MM.1S (cell line): ENCODE measurements around the gene EMILIN3.

Experiments used
- DNase-seq: peaks from one replicate; pipeline ENCODE4 v3.0.0-alpha.2; 2015
- H2AFZ ChIP-seq: fragments of 300-600 bp; sonication (generic); 2 replicates; pipeline ENCODE4 v1.6.0; 2016; ENCODE audit warnings: antibody characterized with exemption, low read length
- H3F3A ChIP-seq: fragments of 300-600 bp; sonication (generic); 2 replicates; pipeline ENCODE4 v1.6.1; 2016; ENCODE audit warnings: mild to moderate bottlenecking, antibody characterized with exemption, low read length, moderate library complexity, mixed read lengths; ENCODE audit not compliant: insufficient read depth
- H3K27ac ChIP-seq: fragments of 300-600 bp; sonication (generic); 2 replicates; pipeline ENCODE4 v1.5.1; 2016; ENCODE audit warnings: mild to moderate bottlenecking, low read length
- H3K27me3 ChIP-seq: fragments of 300-600 bp; sonication (generic); replicated peaks from 2 replicates; pipeline ENCODE4 v1.6.0; 2016; ENCODE audit warnings: low read length; ENCODE audit not compliant: insufficient read depth
- H3K36me3 ChIP-seq: fragments of 300-600 bp; sonication (generic); replicated peaks from 2 replicates; pipeline ENCODE4 v1.6.1; 2016; ENCODE audit warnings: mild to moderate bottlenecking, low read length, mixed read lengths; ENCODE audit not compliant: insufficient read depth
- H3K4me1 ChIP-seq: fragments of 300-600 bp; sonication (generic); 2 replicates; pipeline ENCODE4 v1.6.1; 2016; ENCODE audit warnings: low read length, mixed read lengths
- H3K4me2 ChIP-seq: fragments of 300-600 bp; sonication (generic); 2 replicates; pipeline ENCODE4 v1.6.0; 2016; ENCODE audit warnings: low read depth, low read length
- H3K4me3 ChIP-seq: fragments of 300-600 bp; sonication (generic); 2 replicates; pipeline ENCODE4 v1.5.1; 2016; ENCODE audit warnings: low read length, mixed read lengths
- H3K79me2 ChIP-seq: fragments of 300-600 bp; sonication (generic); 2 replicates; pipeline ENCODE4 v1.6.1; 2016; ENCODE audit warnings: mixed run types, low read length, mixed read lengths
- H3K9ac ChIP-seq: fragments of 300-600 bp; sonication (generic); 2 replicates; pipeline ENCODE4 v1.6.1; 2016; ENCODE audit warnings: low read length, mixed read lengths
- H3K9me2 ChIP-seq: fragments of 300-600 bp; sonication (generic); replicated peaks from 2 replicates; pipeline ENCODE4 v1.6.1; 2016; ENCODE audit warnings: mild to moderate bottlenecking, low read length, mixed read lengths; ENCODE audit not compliant: insufficient read depth
- H3K9me3 ChIP-seq: fragments of 300-600 bp; sonication (generic); replicated peaks from 2 replicates; pipeline ENCODE4 v1.6.1; 2016; ENCODE audit warnings: mild to moderate bottlenecking, low read length, mixed read lengths; ENCODE audit not compliant: insufficient read depth
- H4K20me1 ChIP-seq: fragments of 300-600 bp; sonication (generic); 2 replicates; pipeline ENCODE4 v1.6.1; 2016; ENCODE audit warnings: mild to moderate bottlenecking, low read length, moderate library complexity, mixed read lengths; ENCODE audit not compliant: insufficient read depth
- EZH2 ChIP-seq: fragments of 300-600 bp; sonication (generic); optimal IDR thresholded peaks from 2 replicates; pipeline ENCODE3; 2017; ENCODE audit warnings: low read depth, mild to moderate bottlenecking, antibody characterized with exemption, low read length, mixed read lengths
- EZH2phosphoT487 ChIP-seq: fragments of 300-600 bp; sonication (generic); IDR thresholded peaks from 2 replicates; pipeline ENCODE4 v1.6.1; 2018; ENCODE audit warnings: antibody characterized with exemption, low read length
- TF ChIP-seq, protein P1 (sequence below): fragments of 300-600 bp; sonication (generic); IDR thresholded peaks from 2 replicates; pipeline ENCODE4 v1.5.1; 2016; ENCODE audit warnings: antibody characterized with exemption, low read length, mixed read lengths

Gene EMILIN3

GRCh38 chr20:41377275-41377674 lies 10.7 kb upstream of the EMILIN3 start:
- no peaks in the 10 kb centered on the region for H3K27me3 ChIP-seq
- no peaks in the 10 kb centered on the region for H3K79me2 ChIP-seq
- no peak for DNase-seq
- no peak overlapping the region for H3K4me3 ChIP-seq
- no peak overlapping the region for H3K27ac ChIP-seq
- no peaks in the 10 kb centered on the region for H3K9me3 ChIP-seq
- no peaks in the 10 kb centered on the region for H4K20me1 ChIP-seq
- no peaks in the 10 kb centered on the region for H3K9me2 ChIP-seq
- H3F3A ChIP-seq, result no peaks in the 10 kb centered on the region
- H2AFZ ChIP-seq, result no peak overlapping the region
- TF ChIP-seq, protein P1, sequence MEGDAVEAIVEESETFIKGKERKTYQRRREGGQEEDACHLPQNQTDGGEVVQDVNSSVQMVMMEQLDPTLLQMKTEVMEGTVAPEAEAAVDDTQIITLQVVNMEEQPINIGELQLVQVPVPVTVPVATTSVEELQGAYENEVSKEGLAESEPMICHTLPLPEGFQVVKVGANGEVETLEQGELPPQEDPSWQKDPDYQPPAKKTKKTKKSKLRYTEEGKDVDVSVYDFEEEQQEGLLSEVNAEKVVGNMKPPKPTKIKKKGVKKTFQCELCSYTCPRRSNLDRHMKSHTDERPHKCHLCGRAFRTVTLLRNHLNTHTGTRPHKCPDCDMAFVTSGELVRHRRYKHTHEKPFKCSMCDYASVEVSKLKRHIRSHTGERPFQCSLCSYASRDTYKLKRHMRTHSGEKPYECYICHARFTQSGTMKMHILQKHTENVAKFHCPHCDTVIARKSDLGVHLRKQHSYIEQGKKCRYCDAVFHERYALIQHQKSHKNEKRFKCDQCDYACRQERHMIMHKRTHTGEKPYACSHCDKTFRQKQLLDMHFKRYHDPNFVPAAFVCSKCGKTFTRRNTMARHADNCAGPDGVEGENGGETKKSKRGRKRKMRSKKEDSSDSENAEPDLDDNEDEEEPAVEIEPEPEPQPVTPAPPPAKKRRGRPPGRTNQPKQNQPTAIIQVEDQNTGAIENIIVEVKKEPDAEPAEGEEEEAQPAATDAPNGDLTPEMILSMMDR, result no peak
- TF ChIP-seq EZH2phosphoT487, result no peak
- H3K4me2 ChIP-seq, result no peak overlapping the region
- H3K4me1 ChIP-seq, result no peaks in the 10 kb centered on the region
- H3K9ac ChIP-seq, result no peak overlapping the region
- no peaks in the 10 kb centered on the region for H3K36me3 ChIP-seq

GRCh38 chr20:41376349-41376748 lies 9.7 kb upstream of the EMILIN3 start:
- no peak overlapping the region for H3K4me2 ChIP-seq
- no peaks in the 10 kb centered on the region for H3K9me3 ChIP-seq
- TF ChIP-seq EZH2phosphoT487 (no peak), EZH2 (no peak)
- TF ChIP-seq, protein P1, result no peak
- H3F3A ChIP-seq, result no peaks in the 10 kb centered on the region
- no peaks in the 10 kb centered on the region for H3K36me3 ChIP-seq
- no peaks in the 10 kb centered on the region for H4K20me1 ChIP-seq
- H3K4me1 ChIP-seq, result no peaks in the 10 kb centered on the region
- H3K9ac ChIP-seq, result no peak overlapping the region
- no peaks in the 10 kb centered on the region for H3K9me2 ChIP-seq
- no peaks in the 10 kb centered on the region for H3K79me2 ChIP-seq
- H3K27me3 ChIP-seq, result no peaks in the 10 kb centered on the region
- no peak overlapping the region for H3K27ac ChIP-seq
- no peak for DNase-seq
- no peak overlapping the region for H2AFZ ChIP-seq
- H3K4me3 ChIP-seq, result no peak overlapping the region

DNA sequence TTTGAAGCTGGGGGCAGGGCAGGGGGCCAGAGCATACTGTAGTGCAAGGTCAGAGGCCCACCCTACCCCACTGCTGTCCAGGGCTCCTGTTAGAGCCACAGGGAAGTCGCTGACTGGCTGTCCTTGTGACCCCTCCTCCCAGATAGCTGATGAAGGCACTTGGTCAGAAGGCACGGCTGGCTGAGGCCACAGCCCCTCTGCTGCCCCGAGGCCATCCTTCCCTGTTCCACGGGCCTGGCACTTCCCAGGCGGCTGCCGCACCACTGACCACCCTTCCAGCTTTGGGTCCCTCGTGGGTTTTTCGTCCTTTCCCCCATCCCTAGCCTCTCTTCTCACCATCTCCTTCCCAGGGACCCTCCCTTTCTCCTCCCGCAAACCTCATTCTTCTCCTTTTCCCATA lies 9.2 kb upstream of the EMILIN3 start:
- Histone ChIP-seq H3K79me2 (no peaks in the 10 kb centered on the region), H3K36me3 (no peaks in the 10 kb centered on the region), H3K27ac (no peak overlapping the region), H3K9me3 (no peaks in the 10 kb centered on the region), H2AFZ (no peak overlapping the region), H3K4me1 (no peaks in the 10 kb centered on the region), H3K27me3 (no peaks in the 10 kb centered on the region), H3K4me2 (no peak overlapping the region), H3K9me2 (no peaks in the 10 kb centered on the region), H3K4me3 (no peak overlapping the region), H3F3A (no peaks in the 10 kb centered on the region), H4K20me1 (no peaks in the 10 kb centered on the region), H3K9ac (no peak overlapping the region)
- DNase-seq, result no peak
- no peak for TF ChIP-seq EZH2

GRCh38 chr20:41373931-41374920 lies 7.6 kb upstream of the EMILIN3 start:
- no peaks in the 10 kb centered on the region for H3K27me3 ChIP-seq
- no peaks in the 10 kb centered on the region for H3K9me3 ChIP-seq
- TF ChIP-seq, protein P1, result no peak
- TF ChIP-seq EZH2phosphoT487, result no peak
- no peak for TF ChIP-seq EZH2
- H3K9me2 ChIP-seq, result no peaks in the 10 kb centered on the region
- no peaks in the 10 kb centered on the region for H3F3A ChIP-seq
- H3K36me3 ChIP-seq, result no peaks in the 10 kb centered on the region
- peaks cover 11% of the 10 kb centered on the region for H3K4me1 ChIP-seq
- no peaks in the 10 kb centered on the region for H4K20me1 ChIP-seq
- H3K9ac ChIP-seq, result no peak overlapping the region
- DNase-seq, result no peak
- no peak overlapping the region for H3K4me2 ChIP-seq
- no peak overlapping the region for H3K4me3 ChIP-seq
- H2AFZ ChIP-seq, result no peak overlapping the region
- no peaks in the 10 kb centered on the region for H3K79me2 ChIP-seq
- H3K27ac ChIP-seq, result no peak overlapping the region
